ENCODE data around the gene SRBD1. TPM values are rescaled to one million over a fixed set of nuclear protein-coding genes. Genes with fewer than 3 reads are reported as not detected.

Gene SRBD1
- total RNA-seq, 1 donor from 2014 or later: 17.6 TPM

DNA sequence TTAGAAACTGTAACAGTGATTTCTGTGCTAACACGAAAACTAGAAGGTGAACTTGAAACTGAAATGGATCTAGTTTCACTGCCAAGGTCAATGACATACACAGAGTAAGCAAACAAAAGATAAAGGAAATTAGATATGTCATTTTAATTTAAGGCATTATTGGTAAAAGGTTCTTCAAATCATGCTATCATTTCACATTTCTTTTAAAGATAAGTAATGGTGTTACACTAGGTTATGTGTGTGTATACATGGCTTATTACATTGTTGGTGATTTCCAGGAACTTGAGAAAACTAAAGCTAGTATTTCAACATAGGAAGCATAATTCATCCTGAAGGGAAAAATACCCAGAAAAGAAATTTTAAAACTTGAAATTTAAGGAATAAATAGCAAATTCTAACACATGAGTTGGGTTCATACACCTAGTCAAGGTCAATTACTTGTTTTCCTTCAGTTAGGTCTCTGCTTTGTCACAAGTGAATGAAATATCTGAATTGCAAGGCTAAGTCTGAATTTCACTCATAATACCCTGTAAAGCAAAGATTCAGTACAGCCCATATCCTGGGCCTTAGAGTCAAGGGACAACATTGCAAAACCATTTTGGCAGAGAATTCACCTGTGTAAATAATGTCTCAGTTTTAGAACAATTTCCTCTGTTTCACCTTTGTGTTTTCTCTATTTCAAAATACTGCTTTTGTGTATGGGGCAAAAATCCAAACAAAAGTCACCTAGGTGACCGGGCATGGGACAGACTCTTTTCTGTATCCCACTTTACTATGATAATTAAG, 141.6 kb downstream of the SRBD1 start:
- DNase-seq (ENCODE audit: low read depth in 2 of 2): peak; percentile 41 to 77

DNA sequence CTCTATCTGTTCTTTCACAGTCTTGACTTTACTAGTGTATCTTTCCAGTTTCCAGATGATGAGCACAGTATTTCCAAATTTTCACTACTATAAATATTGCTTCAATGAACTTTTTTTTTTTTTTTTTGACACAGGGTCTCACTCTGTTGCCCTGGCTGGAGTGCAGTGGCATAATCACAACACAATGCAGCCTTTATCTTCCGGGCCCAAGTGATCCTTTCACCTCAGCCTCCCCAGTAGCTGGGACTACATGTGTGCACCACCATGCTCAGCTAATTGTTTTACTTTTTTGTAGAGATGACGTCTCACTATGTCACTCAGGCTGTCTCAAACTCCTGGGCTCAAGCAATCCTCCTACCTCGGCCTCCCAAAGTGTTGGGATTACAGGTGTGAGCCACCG, 142.8 kb downstream of the SRBD1 start:
- no peak for DNase-seq (ENCODE audit: low read depth in 2 of 2)

DNA sequence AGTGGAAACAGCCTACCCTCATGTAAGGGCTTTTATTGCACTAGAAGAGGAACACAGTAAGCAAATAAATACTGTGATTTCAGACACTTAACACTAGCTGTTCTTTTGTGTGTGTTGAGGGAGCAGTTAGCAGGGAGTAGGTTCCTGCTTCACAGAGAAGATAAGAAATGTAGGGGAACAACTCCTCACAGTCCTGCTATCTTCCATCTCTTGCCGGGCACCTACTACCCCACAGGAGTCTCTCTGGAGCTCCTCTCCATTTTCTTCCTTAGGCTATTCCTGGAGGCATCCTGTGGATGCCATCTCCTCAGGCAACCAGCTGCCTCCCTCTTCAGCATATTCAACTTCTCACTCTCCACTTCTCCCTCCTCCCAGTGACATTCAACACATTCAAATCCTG, 145.0 kb downstream of the SRBD1 start:
- DNase-seq (ENCODE audit: low read depth in 2 of 2): no peak

DNA sequence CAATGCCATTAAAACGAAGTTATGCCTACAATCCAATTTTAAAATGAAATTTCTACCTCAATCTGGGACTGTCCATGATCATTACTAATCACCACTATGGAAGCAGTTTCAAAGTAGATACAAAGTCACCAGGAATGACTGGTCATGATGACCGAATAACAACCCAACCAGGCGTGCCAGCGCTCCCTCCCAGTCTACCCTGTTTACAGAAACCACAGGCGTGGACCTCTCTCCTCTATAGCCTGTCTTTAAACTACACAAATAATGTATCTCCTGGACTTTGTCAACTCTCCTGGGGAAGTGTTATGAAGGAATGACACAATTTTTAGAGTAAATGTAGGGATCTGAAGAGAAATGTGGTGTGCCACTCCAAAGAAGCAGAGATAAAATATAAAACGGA, 150.2 kb downstream of the SRBD1 start:
- DNase-seq (ENCODE audit: low read depth in 2 of 2): no peak

DNA sequence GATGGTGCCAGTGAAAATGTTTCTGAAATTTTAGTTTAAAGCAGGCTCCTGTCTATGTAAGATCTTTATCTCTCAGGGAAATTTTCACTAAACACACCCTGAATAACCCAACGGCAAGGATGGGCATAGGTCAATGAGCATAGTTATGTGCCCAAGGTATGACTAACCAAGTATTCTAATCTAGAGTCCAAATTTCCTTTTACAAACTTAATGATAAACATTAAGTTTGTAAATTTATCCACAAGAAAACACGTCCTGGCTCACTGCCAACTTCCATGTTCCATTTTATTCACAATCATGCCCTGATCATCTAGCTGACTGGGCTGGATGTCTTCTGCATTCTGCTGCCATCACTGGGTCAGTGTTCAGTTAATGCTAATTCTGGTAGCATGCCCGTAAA, 151.2 kb downstream of the SRBD1 start:
- DNase-seq (ENCODE audit: low read depth in 2 of 2): no peak

DNA sequence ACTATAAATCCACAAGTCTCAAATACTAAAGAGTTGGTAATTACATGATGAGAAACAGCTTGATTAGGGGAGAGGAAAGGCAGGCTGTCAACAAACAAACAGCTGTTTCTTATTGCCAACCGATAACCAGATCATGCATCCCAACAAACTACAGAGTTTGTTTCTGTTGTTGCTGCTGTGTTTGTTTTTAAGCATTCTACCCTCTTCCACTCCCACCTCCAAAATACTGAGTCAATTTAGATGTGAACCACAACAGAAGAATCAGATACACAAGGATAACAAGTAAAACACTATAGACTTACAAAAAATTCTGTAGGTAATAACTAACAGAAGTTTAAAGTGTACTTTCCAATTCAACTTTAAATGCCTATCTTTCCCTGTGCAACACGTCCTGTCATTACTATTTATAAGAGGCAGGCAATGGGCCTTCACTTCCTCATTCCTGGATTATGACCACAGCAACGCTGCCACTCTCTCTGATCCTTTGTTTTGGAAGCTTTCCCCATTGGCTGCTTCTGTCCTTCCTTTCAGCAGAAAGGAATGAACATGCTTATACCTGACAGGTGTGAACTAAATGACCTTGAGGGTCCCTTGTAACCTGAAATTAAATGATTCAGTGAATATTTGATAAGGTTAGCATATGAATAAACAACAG, 152.0 kb downstream of the SRBD1 start:
- peak; percentile 51 to 67 for DNase-seq (ENCODE audit: low read depth in 2 of 2)

DNA sequence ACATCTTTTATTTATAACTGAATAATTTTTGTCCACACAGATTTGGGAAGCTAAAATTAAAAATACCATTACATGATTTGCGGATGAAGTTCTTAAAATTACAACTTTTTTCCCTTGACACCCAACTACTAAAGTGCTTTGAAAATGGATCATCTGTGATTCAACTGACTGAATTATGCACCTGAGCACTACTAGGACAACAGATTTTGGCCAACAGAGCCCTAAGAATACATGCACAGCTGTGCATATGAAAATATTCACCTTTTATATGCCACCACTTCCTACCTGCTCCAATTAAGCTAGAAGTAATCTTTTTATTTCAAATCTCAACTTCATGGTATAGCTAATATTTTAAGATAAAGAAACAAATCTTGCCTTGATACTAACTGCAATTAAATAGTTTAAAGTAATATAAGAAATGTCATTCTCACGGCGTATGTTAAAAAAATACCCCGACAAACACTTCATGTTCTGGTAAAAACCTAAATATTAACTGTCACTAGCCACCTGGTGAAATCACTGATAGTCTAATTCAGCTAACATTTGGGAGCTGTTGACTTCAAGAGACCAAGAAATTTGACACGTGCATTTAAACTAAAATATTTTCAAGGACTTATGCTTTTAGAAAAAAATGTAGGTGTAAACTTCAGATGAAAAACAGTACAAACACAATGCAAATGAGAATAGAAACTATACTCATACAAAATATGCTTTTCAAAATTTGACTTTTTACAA, 153.7 kb downstream of the SRBD1 start:
- no peak for DNase-seq (ENCODE audit: low read depth in 2 of 2)

DNA sequence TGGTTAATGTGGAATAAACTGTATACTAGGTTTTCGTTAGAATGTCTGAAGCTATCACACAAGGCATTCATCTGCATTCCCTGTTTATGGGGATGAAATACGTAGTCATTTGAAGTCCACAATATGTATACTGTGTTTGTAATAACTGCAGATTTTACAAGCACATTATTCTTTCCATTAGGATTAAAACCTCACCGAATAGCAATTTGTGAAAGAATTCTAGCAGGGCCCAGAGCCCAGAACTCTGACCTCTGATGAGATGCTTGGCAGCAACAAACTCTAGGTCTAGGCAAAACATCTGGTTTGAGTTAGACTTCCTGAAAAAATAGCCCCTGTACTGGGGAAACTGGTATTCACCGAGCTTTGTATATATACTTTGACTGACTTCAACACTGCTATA, 158.2 kb downstream of the SRBD1 start:
- no peak for DNase-seq (ENCODE audit: low read depth in 2 of 2)

DNA sequence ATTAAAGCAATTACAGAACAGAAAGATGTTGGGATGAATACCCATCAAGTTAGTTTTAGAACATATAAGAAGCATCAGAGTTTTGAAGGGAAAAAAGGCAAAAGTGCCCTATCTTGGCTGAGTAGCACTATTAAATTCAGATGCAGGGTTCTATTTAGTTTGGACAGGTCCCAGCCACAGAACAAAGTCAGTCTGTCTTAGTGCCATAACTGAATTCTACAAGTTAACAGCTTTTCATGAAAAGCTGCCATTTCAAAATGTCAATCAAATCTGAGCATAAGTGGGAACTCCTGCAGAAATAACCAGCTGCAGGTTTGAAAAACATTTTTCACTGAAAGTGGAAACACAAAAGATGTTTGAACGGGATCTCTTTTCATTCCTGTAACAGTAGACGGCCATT, 160.4 kb downstream of the SRBD1 start:
- DNase-seq (ENCODE audit: low read depth in 2 of 2): no peak

DNA sequence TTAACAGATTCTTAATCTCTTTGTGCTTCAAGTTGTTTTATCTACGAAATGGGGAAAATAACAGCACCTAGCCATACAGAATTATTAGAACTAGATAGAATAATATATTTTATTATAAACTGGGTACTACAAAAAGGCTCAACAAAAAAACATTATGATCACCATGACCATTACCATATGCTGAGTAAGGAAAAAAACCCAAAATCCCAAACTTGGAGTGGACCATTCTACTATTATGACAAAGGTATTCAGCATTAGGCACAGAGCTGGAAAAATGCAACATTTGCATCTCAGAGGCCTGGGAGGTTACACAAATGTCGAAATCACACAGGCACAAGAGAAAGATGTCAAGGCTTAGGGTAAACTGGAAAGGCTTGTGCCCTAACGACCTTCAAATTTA, 162.8 kb downstream of the SRBD1 start:
- DNase-seq (ENCODE audit: low read depth in 2 of 2): no peak

DNA sequence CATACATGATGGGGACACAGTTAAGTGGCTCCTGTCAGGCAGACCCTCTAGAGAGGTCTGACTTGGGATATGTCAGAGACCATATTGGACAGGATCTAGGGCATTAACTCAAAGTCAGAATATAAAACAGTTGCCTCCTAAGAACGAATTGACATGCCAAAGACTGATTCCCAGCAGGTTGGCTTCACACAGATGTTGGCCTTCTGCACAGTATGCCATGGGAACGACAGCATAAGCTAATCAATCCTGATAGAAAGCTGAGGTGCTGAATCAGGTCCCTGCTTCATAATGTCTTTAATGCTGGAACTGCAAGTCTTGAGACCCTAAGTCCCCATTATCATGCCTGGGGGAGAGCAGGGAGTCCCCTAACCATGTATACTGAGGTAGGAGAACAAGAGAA, 165.1 kb downstream of the SRBD1 start:
- no peak for DNase-seq (ENCODE audit: low read depth in 2 of 2)

DNA sequence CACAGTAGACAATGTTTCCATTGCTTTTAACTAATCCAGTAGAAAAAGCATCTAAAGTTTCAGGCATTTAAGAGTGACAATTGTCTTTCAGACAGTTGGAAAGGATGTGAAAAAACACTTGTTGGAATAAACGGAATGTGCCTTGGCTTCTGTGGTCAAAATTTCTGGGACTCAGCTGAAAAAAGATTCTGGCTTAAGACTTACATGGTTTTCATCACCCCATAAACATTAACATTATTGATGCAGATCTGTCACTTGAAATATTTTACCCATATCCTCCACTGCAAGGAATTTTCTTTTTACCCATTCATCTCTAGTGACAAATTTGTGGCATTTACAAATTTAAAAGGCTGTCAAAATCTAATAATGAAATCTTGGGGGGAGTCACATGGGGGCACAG, 166.0 kb downstream of the SRBD1 start:
- DNase-seq (ENCODE audit: low read depth in 2 of 2): no peak

DNA sequence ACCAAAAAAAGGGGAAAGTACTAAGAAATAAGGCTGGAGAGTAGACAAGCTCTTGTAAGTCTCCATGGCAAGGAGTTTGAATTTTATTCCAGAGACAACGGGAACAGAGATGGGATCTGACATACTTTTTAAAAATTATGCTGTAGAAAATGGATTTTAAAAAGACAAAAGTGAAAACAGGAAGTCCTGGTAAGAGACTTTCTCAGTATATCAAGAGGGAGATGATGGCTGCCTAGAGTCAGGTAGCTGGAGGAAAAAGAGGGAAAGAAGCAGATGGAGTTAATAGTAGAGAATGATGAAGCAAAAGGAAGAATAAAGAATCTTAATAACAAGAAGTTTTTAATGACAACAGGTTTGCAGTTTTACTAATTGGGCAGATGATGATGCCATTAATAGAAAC, 168.1 kb downstream of the SRBD1 start:
- DNase-seq (ENCODE audit: low read depth in 2 of 2): no peak

DNA sequence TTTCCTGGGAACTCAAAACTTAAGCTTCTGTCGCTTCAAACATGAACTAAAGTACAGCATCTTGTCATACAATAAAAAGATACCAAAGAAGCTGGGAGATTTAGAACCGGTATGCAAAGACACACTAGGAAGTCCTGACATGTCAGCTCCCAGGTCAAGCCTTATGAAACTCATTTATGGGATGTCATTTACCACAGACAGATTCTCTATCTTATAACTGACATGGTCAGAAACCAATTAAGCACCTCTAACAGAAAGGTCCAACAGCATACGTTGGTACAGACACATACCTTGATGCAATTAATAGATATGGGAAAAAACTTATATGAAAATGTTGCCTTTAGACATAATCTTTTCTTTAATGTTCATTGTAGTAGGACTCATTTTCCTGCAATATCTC, 169.0 kb downstream of the SRBD1 start:
- DNase-seq (ENCODE audit: low read depth in 2 of 2): no peak

DNA sequence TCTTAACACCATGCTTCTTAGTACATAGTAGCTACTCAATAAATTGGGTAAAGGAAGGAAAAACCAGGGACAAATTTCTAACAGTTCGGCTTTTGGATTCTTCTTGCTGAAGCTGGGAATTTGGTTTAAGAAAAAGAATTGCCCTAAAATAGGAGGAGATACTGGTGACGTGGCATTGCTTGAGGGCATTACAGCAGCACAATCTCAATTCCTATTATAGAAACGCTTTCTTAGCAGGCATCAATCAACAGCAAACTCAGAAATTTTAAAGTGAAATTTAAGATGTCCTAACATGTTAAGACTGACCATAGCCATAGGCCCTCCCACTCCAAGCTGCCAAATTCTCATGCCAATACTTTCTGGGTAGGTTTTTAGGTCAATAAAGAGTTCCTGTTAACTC, 169.5 kb downstream of the SRBD1 start:
- DNase-seq (ENCODE audit: low read depth in 2 of 2): no peak

DNA sequence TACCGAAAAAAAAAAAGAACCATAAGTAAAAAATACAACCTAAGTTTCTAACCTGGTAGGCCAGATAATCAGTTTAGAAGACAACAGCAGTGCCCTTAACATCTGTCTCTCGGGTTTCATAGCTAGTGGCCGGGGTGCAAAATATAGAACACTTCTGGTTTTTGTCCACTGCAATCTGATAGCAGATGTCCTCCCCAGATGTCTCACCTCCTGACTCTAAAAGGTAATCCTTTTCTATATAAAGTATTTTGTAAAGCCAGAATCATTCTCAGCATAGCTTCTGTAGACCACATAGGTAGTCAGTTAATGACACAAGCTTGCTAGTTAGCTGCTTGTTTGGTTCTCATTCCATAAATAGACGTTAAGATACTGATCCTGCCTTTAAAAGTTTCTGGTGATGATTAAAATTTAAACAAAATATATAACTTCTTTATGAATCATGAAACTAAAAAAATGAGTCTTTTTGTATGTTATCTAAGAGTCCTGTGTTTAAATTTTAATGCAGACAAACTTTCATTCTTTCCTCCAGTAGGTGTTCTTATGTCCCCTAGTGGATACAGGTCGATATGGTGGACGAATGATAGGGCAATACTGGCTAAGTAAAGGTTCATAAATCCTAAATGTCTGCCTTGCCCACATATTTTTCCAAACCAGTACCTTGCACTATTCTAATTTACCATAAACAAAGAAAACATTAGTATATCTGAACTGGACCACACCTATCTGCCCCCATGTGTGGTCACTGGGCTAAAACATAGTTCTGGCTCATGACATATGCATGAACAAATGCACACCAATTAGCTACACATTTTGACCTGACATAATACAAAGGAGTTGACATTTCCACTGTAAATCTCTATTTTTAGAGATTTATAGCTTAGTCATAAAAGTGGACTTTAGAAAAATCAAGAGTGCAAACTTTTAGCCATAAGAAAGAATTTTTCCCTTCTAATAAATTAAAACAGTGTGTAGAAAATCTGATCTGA, 171.0 kb downstream of the SRBD1 start:
- peak in 1 of 2 donors; percentile 7 for DNase-seq (ENCODE audit: low read depth in 2 of 2)

DNA sequence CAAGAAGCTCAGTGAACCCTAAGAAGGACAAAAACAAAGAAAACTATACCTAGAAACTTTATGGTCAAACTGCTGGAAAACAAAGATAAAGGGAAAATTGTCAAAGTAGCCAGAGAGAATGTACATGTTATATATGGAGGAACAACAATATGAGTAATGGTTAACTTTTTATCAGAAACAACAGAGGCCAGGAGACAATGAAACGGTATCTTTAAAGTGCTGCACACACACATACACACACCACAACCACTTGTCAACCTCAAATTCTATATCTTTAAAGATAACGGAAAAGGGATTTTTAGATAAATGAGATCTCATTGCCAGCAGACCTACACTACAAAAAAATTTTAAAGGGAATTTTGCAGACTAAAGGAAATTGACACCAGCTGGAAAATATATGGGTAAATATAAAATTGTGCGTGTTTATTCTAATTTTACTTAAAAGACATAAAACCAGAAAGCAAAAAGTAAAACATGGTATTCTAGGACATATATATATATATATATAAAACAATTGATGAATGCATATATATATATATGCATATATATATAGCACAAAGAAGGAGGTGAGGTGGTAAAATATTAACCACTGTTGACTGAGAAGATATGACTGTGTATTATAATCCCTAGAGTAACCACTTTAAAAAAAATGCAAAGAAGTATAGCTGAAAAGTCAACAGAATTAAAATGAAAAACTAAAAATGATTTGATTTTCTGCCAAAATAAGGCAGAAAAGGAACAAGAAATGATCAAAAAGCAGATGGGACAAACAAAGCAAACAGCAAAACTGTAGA, 172.0 kb downstream of the SRBD1 start:
- no peak for DNase-seq (ENCODE audit: low read depth in 2 of 2)

DNA sequence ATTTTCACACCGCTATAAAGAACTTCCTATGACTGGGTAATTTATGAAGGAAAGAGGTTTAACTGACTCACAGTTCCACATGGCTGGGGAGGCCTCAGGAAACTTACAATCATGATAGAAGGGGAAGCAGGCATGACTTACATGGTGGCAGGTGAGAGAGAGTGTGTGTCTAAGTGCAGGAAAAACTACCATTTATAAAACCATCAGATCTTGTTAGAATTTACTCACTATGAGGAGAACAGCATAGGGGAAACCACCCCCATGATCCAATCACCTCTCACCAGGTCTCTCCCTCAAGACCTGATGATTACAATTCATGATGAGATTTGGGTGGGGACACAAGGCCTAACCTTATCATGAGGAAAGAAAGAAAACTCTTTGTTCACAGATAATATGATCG, 174.6 kb downstream of the SRBD1 start:
- no peak for DNase-seq (ENCODE audit: low read depth in 2 of 2)

DNA sequence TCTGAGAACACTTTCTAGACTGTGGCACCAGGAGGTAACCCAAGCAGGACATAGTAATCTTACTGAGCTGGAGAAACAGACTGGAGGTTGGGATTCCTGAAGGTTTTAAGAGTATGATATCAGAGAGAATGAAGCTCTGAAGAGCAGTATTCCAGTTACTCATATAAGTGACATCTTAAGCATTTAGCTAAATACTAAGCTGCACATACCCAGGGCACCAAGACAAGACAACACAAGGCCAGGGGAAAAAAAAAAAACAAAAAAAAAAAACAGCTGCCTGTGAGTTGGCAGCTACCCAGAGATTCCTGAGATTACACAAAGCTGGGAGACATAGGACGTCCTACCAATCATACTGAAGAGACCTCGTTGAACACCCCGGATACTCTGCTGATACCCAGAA, 175.8 kb downstream of the SRBD1 start:
- DNase-seq (ENCODE audit: low read depth in 2 of 2): peak in 1 of 2 donors; percentile 9

DNA sequence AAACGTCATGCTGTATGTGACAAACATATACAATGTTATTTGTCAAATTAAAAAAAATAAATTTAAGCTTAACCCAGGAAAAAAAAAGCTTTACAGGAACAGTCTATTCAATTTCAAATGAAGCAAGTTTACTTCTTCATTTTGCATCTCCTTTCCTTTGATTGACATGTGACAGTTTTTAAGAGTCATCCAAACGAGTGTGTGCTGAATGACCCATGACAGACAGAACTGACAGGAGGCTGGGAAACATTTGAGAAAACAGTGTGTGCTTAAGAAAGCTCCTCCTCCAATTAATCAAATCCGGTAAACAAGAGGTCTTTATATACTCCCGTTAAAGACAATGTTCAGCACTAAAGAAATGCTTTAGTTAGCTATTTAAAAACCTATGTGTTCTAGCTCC, 177.7 kb downstream of the SRBD1 start:
- DNase-seq (ENCODE audit: low read depth in 2 of 2): no peak

DNA sequence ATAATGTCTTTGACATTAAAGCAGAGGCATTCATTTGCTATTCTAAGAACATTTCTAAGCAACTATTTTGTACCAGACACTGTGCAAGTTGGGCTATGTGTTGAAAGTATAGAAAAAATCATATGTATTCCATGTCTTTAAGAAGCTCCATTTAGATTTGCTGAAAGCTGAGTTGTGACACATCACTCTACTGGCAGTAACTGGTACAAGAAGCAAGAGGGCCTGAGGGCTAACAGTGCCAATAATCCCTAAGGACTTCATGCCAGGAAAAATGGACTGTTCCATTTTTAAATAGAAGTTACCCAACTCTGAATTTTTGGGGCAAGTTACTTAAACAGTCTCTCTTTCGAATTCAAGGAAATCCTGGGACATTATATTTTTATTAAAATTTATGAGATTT, 178.7 kb downstream of the SRBD1 start:
- no peak for DNase-seq (ENCODE audit: low read depth in 2 of 2)

Data from dermis microvascular lymphatic vessel endothelial cell (primary cell).